ENCODE data around the gene PCYT2.

PCYT2 gene

GRCh38 chr17:81907219-81908145 lies 3.7 kb downstream of the PCYT2 start:
- H4K20me1 ChIP-seq, result peaks cover 77% of the 10 kb centered on the region
- no peak overlapping the region for H3K27ac ChIP-seq
- H3K4me1 ChIP-seq, result peaks cover 68% of the 10 kb centered on the region
- TF ChIP-seq Cebpa-rat (IDR thresholded peaks at IDR 0.05), result no peak
- no peaks in the 10 kb centered on the region for H3K9me3 ChIP-seq
- H3K4me2 ChIP-seq, result no peak overlapping the region; the same call in 1 of the 2 replicates
- H3K9ac ChIP-seq, result peak overlapping the region; percentile 26; the same call in 1 of the 2 replicates
- peaks cover 78% of the 10 kb centered on the region for H3K36me3 ChIP-seq
- peaks cover 20% of the 10 kb centered on the region for H3K27me3 ChIP-seq
- no peak overlapping the region for H3K4me3 ChIP-seq

- Histone ChIP-seq H3K27me3 (peaks cover 28% of the 10 kb centered on the region), H3K27ac (no peak overlapping the region), H3K36me3 (peaks cover 70% of the 10 kb centered on the region), H3K4me2 (no peak overlapping the region), H3K4me3 (no peak overlapping the region), H3K9me3 (no peaks in the 10 kb centered on the region), H3K9ac (no peak overlapping the region), H3K4me1 (peaks cover 69% of the 10 kb centered on the region), H4K20me1 (peaks cover 77% of the 10 kb centered on the region)
- no peak for TF ChIP-seq Cebpa-rat (IDR thresholded peaks at IDR 0.05)
Measured at GRCh38 chr17:81906476-81907218, 4.6 kb downstream of the PCYT2 start.

GRCh38 chr17:81905993-81906392 lies 5.2 kb downstream of the PCYT2 start:
- TF ChIP-seq Cebpa-rat (IDR thresholded peaks at IDR 0.05), result no peak
- Histone ChIP-seq H3K36me3 (peaks cover 74% of the 10 kb centered on the region), H3K27me3 (peaks cover 35% of the 10 kb centered on the region)

GRCh38 chr17:81905424-81905875 lies 5.7 kb downstream of the PCYT2 start:
- H3K27ac ChIP-seq, result no peak overlapping the region
- peaks cover 80% of the 10 kb centered on the region for H3K36me3 ChIP-seq
- H3K4me3 ChIP-seq, result no peak overlapping the region
- peaks cover 81% of the 10 kb centered on the region for H4K20me1 ChIP-seq
- peak overlapping the region; percentile 76 for H3K4me2 ChIP-seq
- no peak overlapping the region for H3K9ac ChIP-seq
- H3K9me3 ChIP-seq, result no peaks in the 10 kb centered on the region
- peaks cover 64% of the 10 kb centered on the region for H3K4me1 ChIP-seq
- peaks cover 40% of the 10 kb centered on the region for H3K27me3 ChIP-seq
- no peak for TF ChIP-seq Cebpa-rat (IDR thresholded peaks at IDR 0.05)

More at GRCh38 chr17:81905993-81906392, 5.2 kb downstream of the PCYT2 start:
- Histone ChIP-seq H3K4me3 (no peak overlapping the region), H3K4me1 (peaks cover 67% of the 10 kb centered on the region), H3K9me3 (no peaks in the 10 kb centered on the region), H3K9ac (no peak overlapping the region), H3K27ac (no peak overlapping the region), H4K20me1 (peaks cover 81% of the 10 kb centered on the region), H3K4me2 (no peak overlapping the region; the same call in 1 of the 2 replicates)

- peak overlapping the region; percentile 76 for H3K4me2 ChIP-seq
- peaks cover 43% of the 10 kb centered on the region for H3K27me3 ChIP-seq
- H3K4me3 ChIP-seq, result no peak overlapping the region
- peaks cover 58% of the 10 kb centered on the region for H3K4me1 ChIP-seq
- H3K9me3 ChIP-seq, result no peaks in the 10 kb centered on the region
- no peak overlapping the region for H3K27ac ChIP-seq
- TF ChIP-seq Cebpa-rat (IDR thresholded peaks at IDR 0.05), result no peak
- H4K20me1 ChIP-seq, result peaks cover 81% of the 10 kb centered on the region
- peaks cover 86% of the 10 kb centered on the region for H3K36me3 ChIP-seq
- peak overlapping the region; percentile 14; the same call in 1 of the 2 replicates for H3K9ac ChIP-seq
Measured at GRCh38 chr17:81904600-81905423, 6.4 kb downstream of the PCYT2 start.

- Histone ChIP-seq H3K36me3 (peaks cover 88% of the 10 kb centered on the region), H3K27me3 (peaks cover 43% of the 10 kb centered on the region), H3K4me3 (no peak overlapping the region), H3K9ac (no peak overlapping the region), H4K20me1 (peaks cover 82% of the 10 kb centered on the region), H3K4me2 (peak overlapping the region; percentile 76), H3K4me1 (peaks cover 50% of the 10 kb centered on the region), H3K27ac (no peak overlapping the region), H3K9me3 (no peaks in the 10 kb centered on the region)
- TF ChIP-seq Cebpa-rat (IDR thresholded peaks at IDR 0.05), result no peak
Measured at GRCh38 chr17:81903896-81904599, 7.2 kb downstream of the PCYT2 start.

- Histone ChIP-seq H3K27me3 (peaks cover 43% of the 10 kb centered on the region), H3K4me3 (no peak overlapping the region), H3K9ac (no peak overlapping the region), H3K4me1 (peaks cover 48% of the 10 kb centered on the region), H3K4me2 (no peak overlapping the region), H3K9me3 (no peaks in the 10 kb centered on the region), H4K20me1 (peaks cover 86% of the 10 kb centered on the region), H3K27ac (no peak overlapping the region), H3K36me3 (peaks cover 88% of the 10 kb centered on the region)
- TF ChIP-seq Cebpa-rat (IDR thresholded peaks at IDR 0.05), result no peak
Measured at GRCh38 chr17:81903415-81903831, 7.8 kb downstream of the PCYT2 start.

GRCh38 chr17:81902653-81903414 lies 8.4 kb downstream of the PCYT2 start:
- H3K4me2 ChIP-seq, result peak overlapping the region; percentile 34; the same call in 1 of the 2 replicates
- H3K4me3 ChIP-seq, result no peak overlapping the region
- peaks cover 43% of the 10 kb centered on the region for H3K27me3 ChIP-seq
- H3K27ac ChIP-seq, result no peak overlapping the region
- H3K9me3 ChIP-seq, result no peaks in the 10 kb centered on the region
- no peak for TF ChIP-seq Cebpa-rat (IDR thresholded peaks at IDR 0.05)
- H3K4me1 ChIP-seq, result peaks cover 42% of the 10 kb centered on the region
- H4K20me1 ChIP-seq, result peaks cover 86% of the 10 kb centered on the region
- H3K9ac ChIP-seq, result no peak overlapping the region
- peaks cover 88% of the 10 kb centered on the region for H3K36me3 ChIP-seq
